ENCODE results near the gene CBLB. TPM values are rescaled to one million over a fixed set of nuclear protein-coding genes. Genes with fewer than 3 reads are reported as not detected.
A peak's percentile ranks its signal among the peaks of the same experiment; 100 is the strongest.

Gene CBLB
- total and polyA plus RNA-seq, 2 experiments from 2014 or later, result 20.5 to 47.7 TPM

DNA sequence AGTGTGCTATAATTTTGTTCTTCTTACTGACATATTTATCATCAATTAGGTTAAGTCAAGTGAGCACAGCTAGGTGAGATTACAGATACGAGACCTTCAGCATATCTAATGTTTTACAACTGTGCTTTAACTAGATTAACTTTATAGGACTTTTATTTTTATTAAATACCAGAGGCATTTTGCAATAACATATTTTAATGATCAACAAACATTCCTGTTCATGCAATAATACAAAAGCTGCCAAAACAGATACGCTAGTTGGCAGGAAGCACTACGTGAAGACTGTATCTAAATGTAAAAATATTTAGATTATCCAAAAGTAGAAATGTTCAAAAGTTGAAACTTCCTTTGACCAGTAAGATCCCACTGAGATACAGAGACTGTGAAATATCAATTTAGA lies 139.1 kb downstream of the CBLB start:
- Histone ChIP-seq H3F3A (replicated peaks; ENCODE audit: low read depth) (no peaks in the 10 kb centered on the region), H3K36me3 (ENCODE audit: insufficient read depth) (peaks cover 6% of the 10 kb centered on the region; the same call in 1 of the 2 replicates)
- ATAC-seq, result no peak

More for the DNA sequence above, 139.1 kb downstream of the CBLB start:
- Histone ChIP-seq H3K9me2 (ENCODE audit: insufficient read depth) (no peaks in the 10 kb centered on the region), H2AFZ (no peak overlapping the region), H3K27ac (ENCODE audit: low read depth) (no peak overlapping the region), H3K4me1 (ENCODE audit: insufficient read depth) (no peaks in the 10 kb centered on the region), H3K27me3 (ENCODE audit: insufficient read depth) (no peaks in the 10 kb centered on the region), H3K79me2 (replicated peaks; ENCODE audit: insufficient read depth) (no peaks in the 10 kb centered on the region), H3K4me3 (no peak overlapping the region), H4K20me1 (replicated peaks; ENCODE audit: insufficient read depth) (no peaks in the 10 kb centered on the region), H3K4me2 (no peak overlapping the region)
- Mint-ChIP-seq H3K4me1 (no peaks in the 10 kb centered on the region), H3K9me3 (peaks cover 15% of the 10 kb centered on the region), H3K27ac (peak overlapping the region; percentile 50), H3K4me3 (no peak overlapping the region), H3K27me3 (ENCODE audit: insufficient read depth, low read depth, poor library complexity) (no peaks in the 10 kb centered on the region), H3K36me3 (ENCODE audit: low read depth) (peaks cover 31% of the 10 kb centered on the region)
- TF ChIP-seq NANOG (IDR thresholded peaks at IDR 0.05; ENCODE audit: borderline replicate concordance) (no peak), STAT1 (IDR thresholded peaks at IDR 0.05; ENCODE audit: unreplicated experiment) (no peak), ZNF114 (CRISPR knock-in tag; IDR thresholded peaks at IDR 0.05) (no peak), CREB1 (CRISPR knock-in tag; IDR thresholded peaks at IDR 0.05; ENCODE audit: low read depth) (no peak), JUNB (IDR thresholded peaks at IDR 0.05; ENCODE audit: unreplicated experiment) (no peak), POLR2AphosphoS5 (IDR thresholded peaks at IDR 0.05; ENCODE audit: low read depth) (no peak), EZH2phosphoT487 (IDR thresholded peaks at IDR 0.05; ENCODE audit: unreplicated experiment) (no peak), EZH2 (IDR thresholded peaks at IDR 0.05; ENCODE audit: low read depth, unreplicated experiment) (no peak), ZNF331 (CRISPR knock-in tag; IDR thresholded peaks at IDR 0.05; ENCODE audit: low read depth) (no peak)
- TF ChIP-seq, protein P1, sequence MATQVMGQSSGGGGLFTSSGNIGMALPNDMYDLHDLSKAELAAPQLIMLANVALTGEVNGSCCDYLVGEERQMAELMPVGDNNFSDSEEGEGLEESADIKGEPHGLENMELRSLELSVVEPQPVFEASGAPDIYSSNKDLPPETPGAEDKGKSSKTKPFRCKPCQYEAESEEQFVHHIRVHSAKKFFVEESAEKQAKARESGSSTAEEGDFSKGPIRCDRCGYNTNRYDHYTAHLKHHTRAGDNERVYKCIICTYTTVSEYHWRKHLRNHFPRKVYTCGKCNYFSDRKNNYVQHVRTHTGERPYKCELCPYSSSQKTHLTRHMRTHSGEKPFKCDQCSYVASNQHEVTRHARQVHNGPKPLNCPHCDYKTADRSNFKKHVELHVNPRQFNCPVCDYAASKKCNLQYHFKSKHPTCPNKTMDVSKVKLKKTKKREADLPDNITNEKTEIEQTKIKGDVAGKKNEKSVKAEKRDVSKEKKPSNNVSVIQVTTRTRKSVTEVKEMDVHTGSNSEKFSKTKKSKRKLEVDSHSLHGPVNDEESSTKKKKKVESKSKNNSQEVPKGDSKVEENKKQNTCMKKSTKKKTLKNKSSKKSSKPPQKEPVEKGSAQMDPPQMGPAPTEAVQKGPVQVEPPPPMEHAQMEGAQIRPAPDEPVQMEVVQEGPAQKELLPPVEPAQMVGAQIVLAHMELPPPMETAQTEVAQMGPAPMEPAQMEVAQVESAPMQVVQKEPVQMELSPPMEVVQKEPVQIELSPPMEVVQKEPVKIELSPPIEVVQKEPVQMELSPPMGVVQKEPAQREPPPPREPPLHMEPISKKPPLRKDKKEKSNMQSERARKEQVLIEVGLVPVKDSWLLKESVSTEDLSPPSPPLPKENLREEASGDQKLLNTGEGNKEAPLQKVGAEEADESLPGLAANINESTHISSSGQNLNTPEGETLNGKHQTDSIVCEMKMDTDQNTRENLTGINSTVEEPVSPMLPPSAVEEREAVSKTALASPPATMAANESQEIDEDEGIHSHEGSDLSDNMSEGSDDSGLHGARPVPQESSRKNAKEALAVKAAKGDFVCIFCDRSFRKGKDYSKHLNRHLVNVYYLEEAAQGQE (IDR thresholded peaks at IDR 0.05; ENCODE audit: unreplicated experiment), result no peak
- TF ChIP-seq, protein P2, sequence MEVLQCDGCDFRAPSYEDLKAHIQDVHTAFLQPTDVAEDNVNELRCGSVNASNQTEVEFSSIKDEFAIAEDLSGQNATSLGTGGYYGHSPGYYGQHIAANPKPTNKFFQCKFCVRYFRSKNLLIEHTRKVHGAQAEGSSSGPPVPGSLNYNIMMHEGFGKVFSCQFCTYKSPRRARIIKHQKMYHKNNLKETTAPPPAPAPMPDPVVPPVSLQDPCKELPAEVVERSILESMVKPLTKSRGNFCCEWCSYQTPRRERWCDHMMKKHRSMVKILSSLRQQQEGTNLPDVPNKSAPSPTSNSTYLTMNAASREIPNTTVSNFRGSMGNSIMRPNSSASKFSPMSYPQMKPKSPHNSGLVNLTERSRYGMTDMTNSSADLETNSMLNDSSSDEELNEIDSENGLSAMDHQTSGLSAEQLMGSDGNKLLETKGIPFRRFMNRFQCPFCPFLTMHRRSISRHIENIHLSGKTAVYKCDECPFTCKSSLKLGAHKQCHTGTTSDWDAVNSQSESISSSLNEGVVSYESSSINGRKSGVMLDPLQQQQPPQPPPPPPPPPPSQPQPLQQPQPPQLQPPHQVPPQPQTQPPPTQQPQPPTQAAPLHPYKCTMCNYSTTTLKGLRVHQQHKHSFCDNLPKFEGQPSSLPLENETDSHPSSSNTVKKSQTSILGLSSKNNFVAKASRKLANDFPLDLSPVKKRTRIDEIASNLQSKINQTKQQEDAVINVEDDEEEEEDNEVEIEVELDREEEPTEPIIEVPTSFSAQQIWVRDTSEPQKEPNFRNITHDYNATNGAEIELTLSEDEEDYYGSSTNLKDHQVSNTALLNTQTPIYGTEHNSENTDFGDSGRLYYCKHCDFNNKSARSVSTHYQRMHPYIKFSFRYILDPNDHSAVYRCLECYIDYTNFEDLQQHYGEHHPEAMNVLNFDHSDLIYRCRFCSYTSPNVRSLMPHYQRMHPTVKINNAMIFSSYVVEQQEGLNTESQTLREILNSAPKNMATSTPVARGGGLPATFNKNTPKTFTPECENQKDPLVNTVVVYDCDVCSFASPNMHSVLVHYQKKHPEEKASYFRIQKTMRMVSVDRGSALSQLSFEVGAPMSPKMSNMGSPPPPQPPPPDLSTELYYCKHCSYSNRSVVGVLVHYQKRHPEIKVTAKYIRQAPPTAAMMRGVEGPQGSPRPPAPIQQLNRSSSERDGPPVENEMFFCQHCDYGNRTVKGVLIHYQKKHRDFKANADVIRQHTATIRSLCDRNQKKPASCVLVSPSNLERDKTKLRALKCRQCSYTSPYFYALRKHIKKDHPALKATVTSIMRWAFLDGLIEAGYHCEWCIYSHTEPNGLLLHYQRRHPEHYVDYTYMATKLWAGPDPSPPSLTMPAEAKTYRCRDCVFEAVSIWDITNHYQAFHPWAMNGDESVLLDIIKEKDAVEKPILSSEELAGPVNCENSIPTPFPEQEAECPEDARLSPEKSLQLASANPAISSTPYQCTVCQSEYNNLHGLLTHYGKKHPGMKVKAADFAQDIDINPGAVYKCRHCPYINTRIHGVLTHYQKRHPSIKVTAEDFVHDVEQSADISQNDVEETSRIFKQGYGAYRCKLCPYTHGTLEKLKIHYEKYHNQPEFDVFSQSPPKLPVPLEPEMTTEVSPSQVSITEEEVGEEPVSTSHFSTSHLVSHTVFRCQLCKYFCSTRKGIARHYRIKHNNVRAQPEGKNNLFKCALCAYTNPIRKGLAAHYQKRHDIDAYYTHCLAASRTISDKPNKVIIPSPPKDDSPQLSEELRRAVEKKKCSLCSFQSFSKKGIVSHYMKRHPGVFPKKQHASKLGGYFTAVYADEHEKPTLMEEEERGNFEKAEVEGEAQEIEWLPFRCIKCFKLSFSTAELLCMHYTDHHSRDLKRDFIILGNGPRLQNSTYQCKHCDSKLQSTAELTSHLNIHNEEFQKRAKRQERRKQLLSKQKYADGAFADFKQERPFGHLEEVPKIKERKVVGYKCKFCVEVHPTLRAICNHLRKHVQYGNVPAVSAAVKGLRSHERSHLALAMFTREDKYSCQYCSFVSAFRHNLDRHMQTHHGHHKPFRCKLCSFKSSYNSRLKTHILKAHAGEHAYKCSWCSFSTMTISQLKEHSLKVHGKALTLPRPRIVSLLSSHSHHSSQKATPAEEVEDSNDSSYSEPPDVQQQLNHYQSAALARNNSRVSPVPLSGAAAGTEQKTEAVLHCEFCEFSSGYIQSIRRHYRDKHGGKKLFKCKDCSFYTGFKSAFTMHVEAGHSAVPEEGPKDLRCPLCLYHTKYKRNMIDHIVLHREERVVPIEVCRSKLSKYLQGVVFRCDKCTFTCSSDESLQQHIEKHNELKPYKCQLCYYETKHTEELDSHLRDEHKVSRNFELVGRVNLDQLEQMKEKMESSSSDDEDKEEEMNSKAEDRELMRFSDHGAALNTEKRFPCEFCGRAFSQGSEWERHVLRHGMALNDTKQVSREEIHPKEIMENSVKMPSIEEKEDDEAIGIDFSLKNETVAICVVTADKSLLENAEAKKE (CRISPR knock-in tag; IDR thresholded peaks at IDR 0.05), result no peak
- TF ChIP-seq, protein P3, sequence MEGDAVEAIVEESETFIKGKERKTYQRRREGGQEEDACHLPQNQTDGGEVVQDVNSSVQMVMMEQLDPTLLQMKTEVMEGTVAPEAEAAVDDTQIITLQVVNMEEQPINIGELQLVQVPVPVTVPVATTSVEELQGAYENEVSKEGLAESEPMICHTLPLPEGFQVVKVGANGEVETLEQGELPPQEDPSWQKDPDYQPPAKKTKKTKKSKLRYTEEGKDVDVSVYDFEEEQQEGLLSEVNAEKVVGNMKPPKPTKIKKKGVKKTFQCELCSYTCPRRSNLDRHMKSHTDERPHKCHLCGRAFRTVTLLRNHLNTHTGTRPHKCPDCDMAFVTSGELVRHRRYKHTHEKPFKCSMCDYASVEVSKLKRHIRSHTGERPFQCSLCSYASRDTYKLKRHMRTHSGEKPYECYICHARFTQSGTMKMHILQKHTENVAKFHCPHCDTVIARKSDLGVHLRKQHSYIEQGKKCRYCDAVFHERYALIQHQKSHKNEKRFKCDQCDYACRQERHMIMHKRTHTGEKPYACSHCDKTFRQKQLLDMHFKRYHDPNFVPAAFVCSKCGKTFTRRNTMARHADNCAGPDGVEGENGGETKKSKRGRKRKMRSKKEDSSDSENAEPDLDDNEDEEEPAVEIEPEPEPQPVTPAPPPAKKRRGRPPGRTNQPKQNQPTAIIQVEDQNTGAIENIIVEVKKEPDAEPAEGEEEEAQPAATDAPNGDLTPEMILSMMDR (conservative IDR thresholded peaks at IDR 0.05; ENCODE audit: low read depth in 2 of 2), result no peak
- TF ChIP-seq, protein P4, sequence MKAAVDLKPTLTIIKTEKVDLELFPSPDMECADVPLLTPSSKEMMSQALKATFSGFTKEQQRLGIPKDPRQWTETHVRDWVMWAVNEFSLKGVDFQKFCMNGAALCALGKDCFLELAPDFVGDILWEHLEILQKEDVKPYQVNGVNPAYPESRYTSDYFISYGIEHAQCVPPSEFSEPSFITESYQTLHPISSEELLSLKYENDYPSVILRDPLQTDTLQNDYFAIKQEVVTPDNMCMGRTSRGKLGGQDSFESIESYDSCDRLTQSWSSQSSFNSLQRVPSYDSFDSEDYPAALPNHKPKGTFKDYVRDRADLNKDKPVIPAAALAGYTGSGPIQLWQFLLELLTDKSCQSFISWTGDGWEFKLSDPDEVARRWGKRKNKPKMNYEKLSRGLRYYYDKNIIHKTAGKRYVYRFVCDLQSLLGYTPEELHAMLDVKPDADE (IDR thresholded peaks at IDR 0.05), result no peak
- no peak for DNase-seq (ENCODE audit: low spot score)

All from GM23338 (cell line).